ENCODE measurements around the gene FAM53B. TPM values are rescaled to one million over a fixed set of nuclear protein-coding genes. Genes with fewer than 3 reads are reported as not detected.

The FAM53B gene
- total RNA-seq, 1 donor from 2014 or later = 19.3 TPM

GRCh38 chr10:124661660-124662180 lies 82.5 kb downstream of the FAM53B start:
- Mint-ChIP-seq H3K4me1 (ENCODE audit: low read depth) (peaks cover 15% of the 10 kb centered on the region), H3K27me3 (ENCODE audit: low read depth) (no peaks in the 10 kb centered on the region), H3K4me3 (ENCODE audit: low read depth) (no peak overlapping the region), H3K27ac (no peak overlapping the region), H3K36me3 (ENCODE audit: low read depth) (no peaks in the 10 kb centered on the region), H3K9me3 (no peaks in the 10 kb centered on the region)
- DNase-seq (ENCODE audit: low spot score) = no peak
- intact Hi-C loops (cut with micrococcal nuclease) = no loop called here

GRCh38 chr10:124660404-124661125 lies 83.6 kb downstream of the FAM53B start:
- H3K27me3 Mint-ChIP-seq (ENCODE audit: low read depth) = no peaks in the 10 kb centered on the region
- no peak for DNase-seq (ENCODE audit: low spot score)
- H3K27ac Mint-ChIP-seq = no peak overlapping the region
- no peaks in the 10 kb centered on the region for H3K36me3 Mint-ChIP-seq (ENCODE audit: low read depth)
- intact Hi-C loops (cut with micrococcal nuclease) = no loop called here
- peaks cover 18% of the 10 kb centered on the region for H3K4me1 Mint-ChIP-seq (ENCODE audit: low read depth)
- no peaks in the 10 kb centered on the region for H3K9me3 Mint-ChIP-seq
- no peak overlapping the region for H3K4me3 Mint-ChIP-seq (ENCODE audit: low read depth)

- H3K27me3 Mint-ChIP-seq (ENCODE audit: low read depth) = no peaks in the 10 kb centered on the region
- no peaks in the 10 kb centered on the region for H3K36me3 Mint-ChIP-seq (ENCODE audit: low read depth)
- intact Hi-C loops (cut with micrococcal nuclease) = no loop called here
- H3K9me3 Mint-ChIP-seq = no peaks in the 10 kb centered on the region
- no peak overlapping the region for H3K27ac Mint-ChIP-seq
- DNase-seq (ENCODE audit: low spot score) = no peak
- H3K4me3 Mint-ChIP-seq (ENCODE audit: low read depth) = no peak overlapping the region
- H3K4me1 Mint-ChIP-seq (ENCODE audit: low read depth) = peaks cover 18% of the 10 kb centered on the region
Measured at GRCh38 chr10:124659380-124659779, 84.8 kb downstream of the FAM53B start.

GRCh38 chr10:124658591-124659242 lies 85.5 kb downstream of the FAM53B start:
- Mint-ChIP-seq H3K36me3 (ENCODE audit: low read depth) (no peaks in the 10 kb centered on the region), H3K4me1 (ENCODE audit: low read depth) (peaks cover 18% of the 10 kb centered on the region), H3K9me3 (no peaks in the 10 kb centered on the region), H3K27me3 (ENCODE audit: low read depth) (no peaks in the 10 kb centered on the region), H3K27ac (no peak overlapping the region), H3K4me3 (ENCODE audit: low read depth) (no peak overlapping the region)
- DNase-seq (ENCODE audit: low spot score) = no peak
- intact Hi-C loops (cut with micrococcal nuclease) = no loop called here

GRCh38 chr10:124657806-124658205 lies 86.4 kb downstream of the FAM53B start:
- no peak overlapping the region for H3K4me3 Mint-ChIP-seq (ENCODE audit: low read depth)
- DNase-seq (ENCODE audit: low spot score) = no peak
- H3K9me3 Mint-ChIP-seq = no peaks in the 10 kb centered on the region
- H3K4me1 Mint-ChIP-seq (ENCODE audit: low read depth) = peaks cover 20% of the 10 kb centered on the region
- no peak overlapping the region for H3K27ac Mint-ChIP-seq
- no peaks in the 10 kb centered on the region for H3K36me3 Mint-ChIP-seq (ENCODE audit: low read depth)
- intact Hi-C loops (cut with micrococcal nuclease) = no loop called here
- H3K27me3 Mint-ChIP-seq (ENCODE audit: low read depth) = no peaks in the 10 kb centered on the region

GRCh38 chr10:124656541-124656940 lies 87.6 kb downstream of the FAM53B start:
- DNase-seq (ENCODE audit: low spot score) = no peak
- Mint-ChIP-seq H3K27me3 (ENCODE audit: low read depth) (no peaks in the 10 kb centered on the region), H3K4me3 (ENCODE audit: low read depth) (no peak overlapping the region), H3K36me3 (ENCODE audit: low read depth) (peaks cover 3% of the 10 kb centered on the region), H3K4me1 (ENCODE audit: low read depth) (peaks cover 26% of the 10 kb centered on the region), H3K27ac (no peak overlapping the region), H3K9me3 (no peaks in the 10 kb centered on the region)
- intact Hi-C loops (cut with micrococcal nuclease) = no loop called here

GRCh38 chr10:124656113-124656490 lies 88.1 kb downstream of the FAM53B start:
- Mint-ChIP-seq H3K4me3 (ENCODE audit: low read depth) (no peak overlapping the region), H3K36me3 (ENCODE audit: low read depth) (peaks cover 3% of the 10 kb centered on the region), H3K27ac (no peak overlapping the region), H3K4me1 (ENCODE audit: low read depth) (peaks cover 30% of the 10 kb centered on the region), H3K9me3 (no peaks in the 10 kb centered on the region), H3K27me3 (ENCODE audit: low read depth) (no peaks in the 10 kb centered on the region)
- intact Hi-C loops (cut with micrococcal nuclease) = no loop called here
- DNase-seq (ENCODE audit: low spot score) = no peak

- DNase-seq (ENCODE audit: low spot score) = no peak
- H3K9me3 Mint-ChIP-seq = no peaks in the 10 kb centered on the region
- no peak overlapping the region for H3K27ac Mint-ChIP-seq
- H3K4me3 Mint-ChIP-seq (ENCODE audit: low read depth) = no peak overlapping the region
- intact Hi-C loops (cut with micrococcal nuclease) = no loop called here
- H3K4me1 Mint-ChIP-seq (ENCODE audit: low read depth) = peaks cover 37% of the 10 kb centered on the region
- no peaks in the 10 kb centered on the region for H3K27me3 Mint-ChIP-seq (ENCODE audit: low read depth)
- H3K36me3 Mint-ChIP-seq (ENCODE audit: low read depth) = peaks cover 7% of the 10 kb centered on the region
Measured at GRCh38 chr10:124655191-124656112, 88.7 kb downstream of the FAM53B start.

- DNase-seq (ENCODE audit: low spot score) = no peak
- peaks cover 11% of the 10 kb centered on the region for H3K36me3 Mint-ChIP-seq (ENCODE audit: low read depth)
- H3K27me3 Mint-ChIP-seq (ENCODE audit: low read depth) = no peaks in the 10 kb centered on the region
- H3K4me1 Mint-ChIP-seq (ENCODE audit: low read depth) = peaks cover 39% of the 10 kb centered on the region
- no peaks in the 10 kb centered on the region for H3K9me3 Mint-ChIP-seq
- H3K4me3 Mint-ChIP-seq (ENCODE audit: low read depth) = no peak overlapping the region
- H3K27ac Mint-ChIP-seq = no peak overlapping the region
- intact Hi-C loops (cut with micrococcal nuclease) = no loop called here
Measured at GRCh38 chr10:124654686-124655085, 89.5 kb downstream of the FAM53B start.

- DNase-seq (ENCODE audit: low spot score) = no peak
- Mint-ChIP-seq H3K9me3 (no peaks in the 10 kb centered on the region), H3K27me3 (ENCODE audit: low read depth) (no peaks in the 10 kb centered on the region), H3K27ac (no peak overlapping the region), H3K36me3 (ENCODE audit: low read depth) (peaks cover 14% of the 10 kb centered on the region), H3K4me1 (ENCODE audit: low read depth) (peaks cover 40% of the 10 kb centered on the region), H3K4me3 (ENCODE audit: low read depth) (no peak overlapping the region)
- intact Hi-C loops (cut with micrococcal nuclease) = no loop called here
Measured at GRCh38 chr10:124653811-124654651, 90.1 kb downstream of the FAM53B start.

- H3K36me3 Mint-ChIP-seq (ENCODE audit: low read depth) = peaks cover 14% of the 10 kb centered on the region
- no peaks in the 10 kb centered on the region for H3K27me3 Mint-ChIP-seq (ENCODE audit: low read depth)
- H3K9me3 Mint-ChIP-seq = no peaks in the 10 kb centered on the region
- H3K27ac Mint-ChIP-seq = no peak overlapping the region
- intact Hi-C loops (cut with micrococcal nuclease) = no loop called here
- H3K4me1 Mint-ChIP-seq (ENCODE audit: low read depth) = peaks cover 46% of the 10 kb centered on the region
- no peak overlapping the region for H3K4me3 Mint-ChIP-seq (ENCODE audit: low read depth)
- no peak for DNase-seq (ENCODE audit: low spot score)
Measured at GRCh38 chr10:124653311-124653710, 90.9 kb downstream of the FAM53B start.

GRCh38 chr10:124652701-124653100 lies 91.5 kb downstream of the FAM53B start:
- intact Hi-C loops (cut with micrococcal nuclease) = no loop called here
- H3K27ac Mint-ChIP-seq = no peak overlapping the region
- H3K4me1 Mint-ChIP-seq (ENCODE audit: low read depth) = peaks cover 50% of the 10 kb centered on the region

More at GRCh38 chr10:124652701-124653100, 91.5 kb downstream of the FAM53B start:
- H3K4me3 Mint-ChIP-seq (ENCODE audit: low read depth) = no peak overlapping the region
- H3K9me3 Mint-ChIP-seq = no peaks in the 10 kb centered on the region
- H3K27me3 Mint-ChIP-seq (ENCODE audit: low read depth) = no peaks in the 10 kb centered on the region
- peaks cover 14% of the 10 kb centered on the region for H3K36me3 Mint-ChIP-seq (ENCODE audit: low read depth)
- no peak for DNase-seq (ENCODE audit: low spot score)
